Tibial nerve (tissue), 4 donors: Measurements from ENCODE around the gene TM9SF4.

ENCODE experiments used
- EP300 ChIP-seq, 2 donors: sonication (generic); formaldehyde crosslinking; IDR thresholded peaks; one replicate each; pipeline ENCODE4 v1.6.1; 2017; ENCODE audit warnings: antibody characterized with exemption in 2 of 2, mild to moderate bottlenecking in 1 of 2
- POLR2A ChIP-seq, 2 donors: fragments of 450-650 bp; IDR thresholded peaks; one replicate each; pipeline ENCODE4 v1.6.1; 2017; ENCODE audit warnings: antibody characterized with exemption in 2 of 2, mild to moderate bottlenecking in 2 of 2, moderate library complexity in 2 of 2
- TF ChIP-seq, protein P1 (sequence below), 5 experiments: fragments of 200-600 bp in 3 of 5; fragments of 450-650 bp in 2 of 5; sonication (generic) in 3 of 5; IDR thresholded peaks; one replicate each; pipeline ENCODE4 v1.5.1; 2016 to 2019; ENCODE audit warnings: antibody characterized with exemption in 5 of 5, mild to moderate bottlenecking in 3 of 5, moderate library complexity in 2 of 5

DNA sequence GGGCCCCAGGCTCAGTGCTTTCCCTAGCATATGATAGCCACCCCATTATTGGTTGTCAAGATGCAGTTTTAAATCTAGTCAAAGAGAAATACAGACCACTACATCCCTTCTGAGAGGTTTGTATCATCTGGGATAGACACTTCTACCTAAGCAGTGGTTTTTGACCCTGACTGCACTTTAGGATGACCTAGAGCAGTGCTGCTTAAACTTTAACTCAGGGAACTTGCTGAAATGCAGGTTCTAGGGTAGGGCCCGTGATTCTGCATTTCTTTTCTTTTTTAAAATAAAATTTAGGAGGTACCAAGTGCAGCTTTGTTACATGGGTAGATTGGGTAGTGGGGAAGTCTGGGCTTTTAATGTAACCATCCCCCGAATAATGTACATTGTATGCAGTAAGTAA lies 18.7 kb downstream of the TM9SF4 start:
- TF ChIP-seq, protein P1, sequence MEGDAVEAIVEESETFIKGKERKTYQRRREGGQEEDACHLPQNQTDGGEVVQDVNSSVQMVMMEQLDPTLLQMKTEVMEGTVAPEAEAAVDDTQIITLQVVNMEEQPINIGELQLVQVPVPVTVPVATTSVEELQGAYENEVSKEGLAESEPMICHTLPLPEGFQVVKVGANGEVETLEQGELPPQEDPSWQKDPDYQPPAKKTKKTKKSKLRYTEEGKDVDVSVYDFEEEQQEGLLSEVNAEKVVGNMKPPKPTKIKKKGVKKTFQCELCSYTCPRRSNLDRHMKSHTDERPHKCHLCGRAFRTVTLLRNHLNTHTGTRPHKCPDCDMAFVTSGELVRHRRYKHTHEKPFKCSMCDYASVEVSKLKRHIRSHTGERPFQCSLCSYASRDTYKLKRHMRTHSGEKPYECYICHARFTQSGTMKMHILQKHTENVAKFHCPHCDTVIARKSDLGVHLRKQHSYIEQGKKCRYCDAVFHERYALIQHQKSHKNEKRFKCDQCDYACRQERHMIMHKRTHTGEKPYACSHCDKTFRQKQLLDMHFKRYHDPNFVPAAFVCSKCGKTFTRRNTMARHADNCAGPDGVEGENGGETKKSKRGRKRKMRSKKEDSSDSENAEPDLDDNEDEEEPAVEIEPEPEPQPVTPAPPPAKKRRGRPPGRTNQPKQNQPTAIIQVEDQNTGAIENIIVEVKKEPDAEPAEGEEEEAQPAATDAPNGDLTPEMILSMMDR (IDR thresholded peaks at IDR 0.05) = no peak
- TF ChIP-seq POLR2A (IDR thresholded peaks at IDR 0.05) (no peak), EP300 (IDR thresholded peaks at IDR 0.05) (no peak)
